A673 (cell line): ENCODE results near the gene CYP2W1. TPM values are rescaled to one million over a fixed set of nuclear protein-coding genes. Genes with fewer than 3 reads are reported as not detected.

Experiments
- BruUV-seq: library from RNA; stranded (reverse); fragments of 400-500 nt; replicated peaks from 2 replicates; lab custom pipeline; 2021; lab: Mats Ljungman, UMichigan
- CTCF ChIA-PET: fragments of 300-600 bp; sonication (Branson Sonifier 250); formaldehyde crosslinking; loops from one replicate; lab custom pipeline; 2022; ENCODE audit warnings: antibody characterized with exemption; lab: Charles Lee
- POLR2A ChIA-PET: fragments of 300-600 bp; sonication (Branson Sonifier 250); formaldehyde crosslinking; loops from one replicate; lab custom pipeline; 2022; ENCODE audit warnings: antibody characterized with exemption; ENCODE audit not compliant: low non-redundant PET; lab: Charles Lee
- DNase-seq: peaks from one replicate; pipeline ENCODE4 v3.0.0-alpha.2; 2015; ENCODE audit warnings: low spot score
- H3K27ac ChIP-seq: fragments of 200-600 bp; sonication (generic); 2 replicates; pipeline ENCODE4 v1.5.1; 2016; ENCODE audit warnings: mixed run types, low read depth, mild to moderate bottlenecking, mixed read lengths, antibody characterized with exemption, low read length; ENCODE audit not compliant: poor library complexity, severe bottlenecking
- H3K27me3 ChIP-seq: fragments of 200-600 bp; sonication (generic); replicated peaks from 2 replicates; pipeline ENCODE4 v1.6.1; 2017; ENCODE audit warnings: mixed run types, low read depth, mild to moderate bottlenecking, mixed read lengths, antibody characterized with exemption, low read length; ENCODE audit not compliant: insufficient read depth, poor library complexity
- H3K36me3 ChIP-seq: fragments of 200-600 bp; sonication (generic); 2 replicates; pipeline ENCODE4 v1.6.1; 2016; ENCODE audit warnings: mixed run types, mild to moderate bottlenecking, mixed read lengths, antibody characterized with exemption, low read length; ENCODE audit not compliant: insufficient read depth, poor library complexity, severe bottlenecking
- H3K4me1 ChIP-seq: fragments of 200-600 bp; sonication (generic); 2 replicates; pipeline ENCODE4 v1.6.1; 2017; ENCODE audit warnings: mixed run types, mild to moderate bottlenecking, mixed read lengths, antibody characterized with exemption, low read length; ENCODE audit not compliant: insufficient read depth, poor library complexity, severe bottlenecking
- H3K4me3 ChIP-seq: fragments of 200-600 bp; sonication (generic); 2 replicates; pipeline ENCODE4 v1.5.1; 2016; ENCODE audit warnings: low read depth, mixed run types, mild to moderate bottlenecking, mixed read lengths, low read length; ENCODE audit not compliant: poor library complexity, severe bottlenecking
- H3K9me3 ChIP-seq: fragments of 200-600 bp; sonication (generic); 2 replicates; pipeline ENCODE4 v1.6.1; 2016; ENCODE audit warnings: mixed run types, low read depth, mild to moderate bottlenecking, mixed read lengths, antibody characterized with exemption, low read length; ENCODE audit not compliant: poor library complexity, severe bottlenecking
- CTCF ChIP-seq: fragments of 300-800, 200-600 bp; sonication (generic); conservative IDR thresholded peaks from 2 replicates; pipeline ENCODE4 v1.5.1; 2017; ENCODE audit warnings: low read depth, mild to moderate bottlenecking, antibody characterized with exemption, low read length, moderate library complexity, mixed read lengths
- EZH2 ChIP-seq: fragments of 200-600 bp; sonication (generic); IDR thresholded peaks from 2 replicates; pipeline ENCODE4 v1.6.1; 2017; ENCODE audit warnings: borderline replicate concordance, low read depth, mild to moderate bottlenecking, mixed read lengths, antibody characterized with exemption, low read length; ENCODE audit not compliant: poor library complexity, severe bottlenecking
- intact Hi-C: fragments of 100-400 bp; cut with micrococcal nuclease; formaldehyde crosslinking; loops from one replicate; pipeline ENCODE4 v1.10.0; 2022; ENCODE audit not compliant: unreplicated experiment
- total RNA-seq: library from RNA; stranded (reverse); gene quantifications from 2 replicates; pipeline ENCODE4 v1.2.3, GENCODE V29; 2021

CYP2W1 gene
- total RNA-seq, 1 experiment from 2014 or later = not detected

- Histone ChIP-seq H3K27ac (no peak overlapping the region), H3K4me3 (no peak overlapping the region), H3K9me3 (no peaks in the 10 kb centered on the region), H3K36me3 (no peaks in the 10 kb centered on the region), H3K4me1 (no peaks in the 10 kb centered on the region), H3K27me3 (no peaks in the 10 kb centered on the region)
- no TSS peak for BruUV-seq
- POLR2A ChIA-PET = no interaction called here
- CTCF ChIA-PET = no interaction called here
- TF ChIP-seq CTCF (no peak), EZH2 (no peak)
- intact Hi-C loops = no loop called here
- DNase-seq = no peak
These were observed 47.1 kb upstream of the CYP2W1 start for GRCh38 chr7:935874-936385.

GRCh38 chr7:936386-937054 is 46.5 kb upstream of the CYP2W1 start:
- Histone ChIP-seq H3K4me3 (no peak overlapping the region), H3K36me3 (no peaks in the 10 kb centered on the region), H3K27ac (peak overlapping the region; percentile 47), H3K4me1 (no peaks in the 10 kb centered on the region), H3K27me3 (peaks cover 5% of the 10 kb centered on the region), H3K9me3 (no peaks in the 10 kb centered on the region)
- CTCF ChIA-PET = no interaction called here
- POLR2A ChIA-PET = no interaction called here
- no peak for TF ChIP-seq CTCF
- TF ChIP-seq EZH2 = no peak
- BruUV-seq = no TSS peak
- intact Hi-C loops = no loop called here
- peak; percentile 73 for DNase-seq

- no TSS peak for BruUV-seq
- TF ChIP-seq CTCF (no peak), EZH2 (no peak)
- POLR2A ChIA-PET = no interaction called here
- no peaks in the 10 kb centered on the region for H3K4me1 ChIP-seq
- H3K27me3 ChIP-seq = peaks cover 11% of the 10 kb centered on the region
- no peak overlapping the region for H3K27ac ChIP-seq
- H3K9me3 ChIP-seq = no peaks in the 10 kb centered on the region
- CTCF ChIA-PET = no interaction called here
- no peak for DNase-seq
- no peaks in the 10 kb centered on the region for H3K36me3 ChIP-seq
- no peak overlapping the region for H3K4me3 ChIP-seq
- intact Hi-C loops = no loop called here
These were observed 45.0 kb upstream of the CYP2W1 start for GRCh38 chr7:937856-938484.
